Panc1 (cell line): Measurements from ENCODE around the gene TMEM184A.

Experiments
- SIN3A ChIP-seq: IDR thresholded peaks from 2 replicates; pipeline ENCODE4 v1.6.1; 2012; ENCODE audit warnings: low read depth, mild to moderate bottlenecking, low read length, moderate library complexity, borderline replicate concordance; ENCODE audit not compliant: insufficient read depth
- TCF7L2 ChIP-seq: IDR thresholded peaks from 2 replicates; pipeline ENCODE4 v1.6.1; 2011; ENCODE audit warnings: mild to moderate bottlenecking, low read depth, low read length, inconsistent platforms
- TF ChIP-seq, protein P1 (sequence below): fragments of 450-650 bp; IDR thresholded peaks from 2 replicates; pipeline ENCODE4 v1.5.1; 2017; ENCODE audit warnings: mild to moderate bottlenecking

DNA sequence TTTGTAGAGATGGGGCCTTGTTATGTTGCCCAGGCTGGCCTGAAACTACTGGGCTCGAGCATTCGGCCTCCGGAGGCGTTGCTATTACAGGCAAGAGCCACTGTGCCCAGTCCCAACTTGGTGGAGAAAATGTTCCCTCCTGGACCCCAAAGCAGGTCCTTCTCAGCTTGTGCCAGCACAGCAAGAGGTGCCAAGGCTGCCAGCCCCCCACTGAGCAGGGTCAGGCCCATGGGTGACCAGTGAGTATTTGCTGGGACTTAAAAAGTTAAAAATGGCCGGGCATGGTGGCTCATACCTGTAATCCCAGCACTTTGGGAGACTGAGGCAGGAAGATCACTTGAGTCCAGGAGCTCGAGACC is 20.9 kb downstream of the TMEM184A start:
- TF ChIP-seq, protein P1, sequence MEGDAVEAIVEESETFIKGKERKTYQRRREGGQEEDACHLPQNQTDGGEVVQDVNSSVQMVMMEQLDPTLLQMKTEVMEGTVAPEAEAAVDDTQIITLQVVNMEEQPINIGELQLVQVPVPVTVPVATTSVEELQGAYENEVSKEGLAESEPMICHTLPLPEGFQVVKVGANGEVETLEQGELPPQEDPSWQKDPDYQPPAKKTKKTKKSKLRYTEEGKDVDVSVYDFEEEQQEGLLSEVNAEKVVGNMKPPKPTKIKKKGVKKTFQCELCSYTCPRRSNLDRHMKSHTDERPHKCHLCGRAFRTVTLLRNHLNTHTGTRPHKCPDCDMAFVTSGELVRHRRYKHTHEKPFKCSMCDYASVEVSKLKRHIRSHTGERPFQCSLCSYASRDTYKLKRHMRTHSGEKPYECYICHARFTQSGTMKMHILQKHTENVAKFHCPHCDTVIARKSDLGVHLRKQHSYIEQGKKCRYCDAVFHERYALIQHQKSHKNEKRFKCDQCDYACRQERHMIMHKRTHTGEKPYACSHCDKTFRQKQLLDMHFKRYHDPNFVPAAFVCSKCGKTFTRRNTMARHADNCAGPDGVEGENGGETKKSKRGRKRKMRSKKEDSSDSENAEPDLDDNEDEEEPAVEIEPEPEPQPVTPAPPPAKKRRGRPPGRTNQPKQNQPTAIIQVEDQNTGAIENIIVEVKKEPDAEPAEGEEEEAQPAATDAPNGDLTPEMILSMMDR, result no peak
- TF ChIP-seq SIN3A, result no peak
- TF ChIP-seq TCF7L2, result no peak
